HG03558 (cell line): ENCODE data around the gene CCDC92.
"Not testable (repeated sequence)": the region's sequence is repeated elsewhere in the genome, so short reads cannot be mapped to it uniquely, and the experiment has no call there.

ENCODE experiments used
- ATAC-seq: cut with Tn5 transposase; IDR thresholded peaks from one replicate; pipeline ENCODE4 v1.9.1; 2021; ENCODE audit warnings: moderate number of reproducible peaks; ENCODE audit not compliant: unreplicated experiment; ENCODE audit errors: extremely low read depth

The CCDC92 gene

GRCh38 chr12:123951467-123951866 is 21.2 kb downstream of the CCDC92 start:
- no peak for ATAC-seq

GRCh38 chr12:123950476-123951349 is 21.9 kb downstream of the CCDC92 start:
- ATAC-seq = no peak

GRCh38 chr12:123949770-123950165 is 22.9 kb downstream of the CCDC92 start:
- ATAC-seq = no peak

GRCh38 chr12:123948796-123949769 is 23.5 kb downstream of the CCDC92 start:
- ATAC-seq = no peak

- no peak for ATAC-seq
These were observed 24.2 kb downstream of the CCDC92 start for GRCh38 chr12:123948401-123948795.

- not testable (repeated sequence) for ATAC-seq
These were observed 25.1 kb downstream of the CCDC92 start for GRCh38 chr12:123947531-123947930.

- not testable (repeated sequence) for ATAC-seq
These were observed 25.8 kb downstream of the CCDC92 start for GRCh38 chr12:123946516-123947505.

- ATAC-seq = no peak
These were observed 26.5 kb downstream of the CCDC92 start for GRCh38 chr12:123946152-123946515.

GRCh38 chr12:123945287-123946151 is 27.1 kb downstream of the CCDC92 start:
- ATAC-seq = no peak

- ATAC-seq = no peak
These were observed 27.9 kb downstream of the CCDC92 start for GRCh38 chr12:123944696-123945095.

- no peak for ATAC-seq
These were observed 28.8 kb downstream of the CCDC92 start for GRCh38 chr12:123943816-123944215.

GRCh38 chr12:123942911-123943648 is 29.6 kb downstream of the CCDC92 start:
- ATAC-seq = no peak

- no peak for ATAC-seq
These were observed 30.4 kb downstream of the CCDC92 start for GRCh38 chr12:123942238-123942653.

- no peak for ATAC-seq
These were observed 30.9 kb downstream of the CCDC92 start for GRCh38 chr12:123941624-123942237.

GRCh38 chr12:123941000-123941399 is 31.6 kb downstream of the CCDC92 start:
- ATAC-seq = no peak

GRCh38 chr12:123940627-123940966 is 32.0 kb downstream of the CCDC92 start:
- no peak for ATAC-seq

GRCh38 chr12:123939716-123940626 is 32.7 kb downstream of the CCDC92 start:
- ATAC-seq = no peak
